Right atrium auricular region (tissue), 2 donors: ENCODE measurements around the gene TNS4. TPM values are rescaled to one million over a fixed set of nuclear protein-coding genes. Genes with fewer than 3 reads are reported as not detected.

ENCODE experiments used
- DNase-seq: peaks from one replicate; pipeline ENCODE4 v3.0.0-alpha.2; 2019; ENCODE audit warnings: low spot score
- H3K27ac ChIP-seq, 2 donors: fragments of 200-600 bp; sonication (generic); 1 replicate in 1 of 2; 2 replicates in 1 of 2; pipeline ENCODE4 v1.5.1; 2016 to 2019
- H3K27me3 ChIP-seq, 2 donors: fragments of 200-600 bp; sonication (generic); one replicate each; pipeline versions ENCODE4 v1.5.1 to v1.6.0; 2017 to 2019
- H3K36me3 ChIP-seq: fragments of 200-600 bp; sonication (generic); one replicate; pipeline ENCODE4 v1.5.1; 2016
- H3K4me1 ChIP-seq, 2 donors: fragments of 200-600 bp; sonication (generic); one replicate each; pipeline versions ENCODE4 v1.5.1 to v1.6.0; 2017 to 2019
- H3K4me3 ChIP-seq, 2 donors: fragments of 200-600 bp; sonication (generic); 1 replicate in 1 of 2; 2 replicates in 1 of 2; pipeline ENCODE4 v1.5.1; 2017 to 2019; ENCODE audit warnings: mild to moderate bottlenecking in 1 of 2, moderate library complexity in 1 of 2
- H3K9me3 ChIP-seq, 2 donors: fragments of 200-600 bp; sonication (generic); one replicate each; pipeline ENCODE4 v1.5.1; 2019
- CTCF ChIP-seq, 2 donors: fragments of 200-600 bp; sonication (generic); IDR thresholded peaks; one replicate each; pipeline ENCODE4 v1.5.1; 2019; ENCODE audit warnings: antibody characterized with exemption in 2 of 2
- total RNA-seq, 2 donors: library from RNA; depleted of rRNA; stranded (reverse); fragments of >200 nt; gene quantifications; one replicate each; pipeline ENCODE4 v1.1.0, GENCODE V29; 2016

The TNS4 gene
- total RNA-seq, 2 donors from 2014 or later = not detected

- DNase-seq = no peak
- H3K4me3 ChIP-seq = no peak overlapping the region
- no peak overlapping the region for H3K27ac ChIP-seq
- no peaks in the 10 kb centered on the region for H3K9me3 ChIP-seq
- no peaks in the 10 kb centered on the region for H3K27me3 ChIP-seq
- no peaks in the 10 kb centered on the region for H3K36me3 ChIP-seq
- TF ChIP-seq CTCF (IDR thresholded peaks at IDR 0.05) = no peak
- no peaks in the 10 kb centered on the region for H3K4me1 ChIP-seq
These were observed 31.4 kb downstream of the TNS4 start for GRCh38 chr17:40469805-40470675.

DNA sequence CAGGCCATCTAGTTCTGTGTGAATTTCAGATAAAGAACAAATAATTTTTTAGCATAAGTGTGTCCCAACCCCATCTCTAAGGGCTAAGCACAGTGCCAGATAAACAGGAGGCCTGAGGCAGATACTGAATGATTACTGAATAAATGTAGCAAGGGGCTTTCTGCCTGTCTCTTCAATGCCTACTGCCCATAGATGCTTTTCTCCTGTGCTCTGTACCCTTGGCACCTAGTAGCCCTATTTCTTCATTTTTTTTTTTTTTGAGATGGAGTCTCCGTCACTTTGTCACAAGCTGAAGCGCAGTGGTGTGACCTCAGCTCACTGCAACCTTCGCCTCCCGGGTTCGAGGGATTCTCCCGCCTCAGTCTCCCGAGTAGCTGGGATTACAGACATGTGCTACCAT lies 32.9 kb downstream of the TNS4 start:
- no peak for TF ChIP-seq CTCF (IDR thresholded peaks at IDR 0.05)
- H3K9me3 ChIP-seq = no peaks in the 10 kb centered on the region
- no peak overlapping the region for H3K4me3 ChIP-seq
- H3K4me1 ChIP-seq = no peaks in the 10 kb centered on the region
- no peaks in the 10 kb centered on the region for H3K27me3 ChIP-seq
- H3K36me3 ChIP-seq = no peaks in the 10 kb centered on the region
- no peak for DNase-seq
- no peak overlapping the region for H3K27ac ChIP-seq

- Histone ChIP-seq H3K27ac (no peak overlapping the region), H3K4me1 (peaks cover 0 to 9% of the 10 kb centered on the region in 2 donors), H3K27me3 (no peaks in the 10 kb centered on the region), H3K4me3 (no peak overlapping the region), H3K9me3 (no peaks in the 10 kb centered on the region), H3K36me3 (no peaks in the 10 kb centered on the region)
- no peak for TF ChIP-seq CTCF (IDR thresholded peaks at IDR 0.05)
- no peak for DNase-seq
These were observed 34.0 kb downstream of the TNS4 start for GRCh38 chr17:40467281-40467867.

DNA sequence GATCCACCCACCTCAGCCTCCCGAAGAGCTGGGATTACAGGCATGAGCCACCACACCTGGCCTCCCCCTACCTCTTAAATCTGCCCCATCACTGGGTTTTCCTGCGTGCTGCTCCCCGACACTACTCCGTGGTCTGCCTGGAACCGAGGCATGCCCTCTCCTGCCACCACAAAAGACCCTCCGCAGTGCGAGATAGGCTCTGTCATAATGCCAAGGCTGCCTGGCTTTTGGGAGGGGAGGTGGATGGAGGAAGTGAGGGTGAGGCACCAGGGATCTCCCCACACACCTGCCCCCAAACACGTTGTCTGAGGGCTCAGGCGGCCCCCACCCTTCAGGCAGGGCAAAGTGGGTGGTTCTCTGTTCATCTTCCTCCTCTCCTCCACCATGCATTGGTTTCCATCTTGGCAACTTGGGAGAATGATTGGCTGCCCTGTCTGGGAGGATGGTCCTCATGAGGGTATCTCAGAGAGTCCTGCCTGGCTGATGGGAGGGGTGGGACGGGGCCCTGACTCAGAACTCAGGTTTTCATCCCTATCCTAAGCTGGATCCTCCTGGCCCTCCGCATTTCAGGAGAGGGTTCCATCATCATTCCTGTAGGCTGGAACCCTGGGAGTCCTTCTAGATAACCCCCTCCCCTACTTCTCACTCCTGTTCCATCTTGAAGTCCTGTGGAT lies 35.0 kb downstream of the TNS4 start:
- Histone ChIP-seq H3K4me1 (peaks cover 0 to 18% of the 10 kb centered on the region in 2 donors), H3K9me3 (no peaks in the 10 kb centered on the region), H3K27me3 (no peaks in the 10 kb centered on the region), H3K27ac (no peak overlapping the region), H3K4me3 (no peak overlapping the region), H3K36me3 (no peaks in the 10 kb centered on the region)
- TF ChIP-seq CTCF (IDR thresholded peaks at IDR 0.05) = no peak
- DNase-seq = no peak

- no peaks in the 10 kb centered on the region for H3K9me3 ChIP-seq
- H3K27ac ChIP-seq = no peak overlapping the region
- H3K36me3 ChIP-seq = no peaks in the 10 kb centered on the region
- H3K27me3 ChIP-seq = no peaks in the 10 kb centered on the region
- no peak overlapping the region for H3K4me3 ChIP-seq
- TF ChIP-seq CTCF (IDR thresholded peaks at IDR 0.05) = no peak
- no peak for DNase-seq
- peaks cover 0 to 35% of the 10 kb centered on the region in 2 donors for H3K4me1 ChIP-seq
These were observed 37.0 kb downstream of the TNS4 start for GRCh38 chr17:40464392-40464855.
